Stimulated activated CD4-positive, alpha-beta T cell treated with anti-CD3 and anti-CD28 coated beads, Interleukin-12 subunit alpha, Interleukin-12 subunit beta, amount 100 ng/mL, for 24 hours (primary cell): ENCODE data around the gene ARID1B.
"Not testable (repeated sequence)": the region's sequence is repeated elsewhere in the genome, so short reads cannot be mapped to it uniquely, and the experiment has no call there.

ENCODE experiments used
- DNase-seq, 2 experiments: peaks; one replicate each; pipeline ENCODE4 v3.0.0-alpha.2; 2020; ENCODE audit warnings: low read depth in 2 of 2

The ARID1B gene

GRCh38 chr6:156960525-156960924 is 183.3 kb downstream of the ARID1B start:
- DNase-seq: no peak

DNA sequence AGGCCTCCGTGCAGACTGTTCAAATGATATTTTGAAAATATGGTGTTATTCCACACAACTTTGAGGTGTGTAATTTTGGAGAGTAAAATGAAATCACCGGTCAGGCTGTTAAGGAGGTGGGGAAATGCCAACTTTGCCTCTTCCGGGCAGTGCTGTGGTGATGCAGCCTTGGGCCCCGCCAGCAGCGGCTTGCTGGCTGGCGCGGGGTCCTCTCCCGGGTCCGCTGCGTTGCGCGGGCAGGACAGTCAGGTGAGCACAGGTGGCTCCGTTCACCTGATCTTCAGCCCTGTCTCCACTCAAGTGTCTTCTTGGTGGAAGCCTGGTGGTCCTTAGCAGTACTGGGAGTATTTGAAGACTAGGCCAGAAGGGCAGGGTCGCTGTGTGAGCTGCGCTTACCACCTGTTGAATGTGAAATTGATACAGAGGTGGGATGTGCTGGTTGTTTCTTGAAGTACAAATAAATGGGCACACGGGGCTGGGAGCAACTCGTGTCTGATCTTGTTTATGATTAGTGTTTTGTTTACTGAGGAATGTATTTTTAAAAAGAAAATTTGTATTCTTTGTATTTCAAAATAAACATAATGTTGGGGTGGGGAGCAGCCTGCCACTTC is 184.2 kb downstream of the ARID1B start:
- DNase-seq: no peak

DNA sequence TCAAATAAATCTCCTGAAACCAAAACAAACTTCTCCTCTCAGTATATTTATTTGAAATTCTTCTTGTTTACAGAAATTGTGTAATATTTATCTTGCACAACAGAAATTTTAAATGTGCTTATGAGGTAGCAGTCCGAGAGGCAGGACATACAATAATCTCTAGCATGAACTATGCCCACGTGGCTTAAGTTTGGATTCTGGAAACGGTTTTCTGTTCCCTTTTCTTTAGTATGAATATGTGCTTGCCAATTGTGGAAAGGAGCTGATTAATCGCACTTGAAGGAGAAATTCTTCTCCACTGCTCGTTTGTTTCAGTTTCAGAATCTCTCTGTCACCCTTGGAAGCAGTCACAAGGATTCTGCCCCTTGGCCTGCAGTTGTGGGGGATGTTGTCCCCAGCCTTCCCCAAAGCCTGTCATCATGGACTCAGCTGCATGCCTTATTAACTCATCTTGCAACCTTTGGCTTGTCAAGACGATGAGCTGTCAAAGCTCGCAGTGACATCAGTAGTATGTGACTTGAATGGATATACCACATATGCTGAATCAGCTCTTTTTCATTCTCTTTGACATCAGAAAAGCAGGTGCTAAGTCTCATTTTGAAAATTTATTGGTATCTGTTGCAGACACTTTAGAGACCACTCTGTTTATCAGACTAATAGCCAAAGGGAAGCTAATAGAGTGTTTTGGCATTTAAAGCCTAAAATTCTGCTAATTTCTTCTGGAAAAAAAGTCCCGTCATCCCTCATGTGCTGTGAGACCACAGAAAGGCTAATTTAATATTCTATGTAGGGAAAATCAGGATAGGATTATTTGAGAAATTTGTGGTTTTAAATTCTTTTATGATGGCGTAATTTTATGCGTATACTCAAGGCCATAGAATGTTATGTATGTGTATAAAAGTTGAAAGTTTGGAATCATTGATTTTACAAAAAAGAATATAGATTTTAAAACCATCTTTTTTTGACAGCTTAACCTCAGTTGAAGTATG is 186.8 kb downstream of the ARID1B start:
- no peak for DNase-seq

DNA sequence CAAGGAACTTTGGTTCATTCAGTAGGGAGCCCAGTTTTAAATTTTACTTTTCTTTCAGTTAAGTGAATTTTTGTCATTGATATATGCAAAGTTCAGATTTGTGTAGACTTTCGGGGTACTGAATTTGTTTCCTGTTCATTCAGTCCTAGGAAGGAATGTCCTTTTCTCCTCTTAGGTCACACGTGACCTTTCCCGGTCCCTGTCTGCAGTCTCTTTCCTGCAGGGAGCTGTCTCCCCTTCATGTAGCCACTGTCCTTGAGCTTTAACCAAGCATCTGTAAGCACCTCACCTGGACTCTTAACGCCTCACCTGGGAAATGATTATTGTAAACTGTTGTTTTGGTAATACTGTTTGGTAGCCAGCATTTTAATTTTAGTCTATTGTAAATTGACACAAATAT is 190.7 kb downstream of the ARID1B start:
- no peak for DNase-seq

GRCh38 chr6:156969233-156969632 is 192.1 kb downstream of the ARID1B start:
- DNase-seq: no peak

- DNase-seq: no peak
These were observed 193.5 kb downstream of the ARID1B start for GRCh38 chr6:156970595-156971112.

DNA sequence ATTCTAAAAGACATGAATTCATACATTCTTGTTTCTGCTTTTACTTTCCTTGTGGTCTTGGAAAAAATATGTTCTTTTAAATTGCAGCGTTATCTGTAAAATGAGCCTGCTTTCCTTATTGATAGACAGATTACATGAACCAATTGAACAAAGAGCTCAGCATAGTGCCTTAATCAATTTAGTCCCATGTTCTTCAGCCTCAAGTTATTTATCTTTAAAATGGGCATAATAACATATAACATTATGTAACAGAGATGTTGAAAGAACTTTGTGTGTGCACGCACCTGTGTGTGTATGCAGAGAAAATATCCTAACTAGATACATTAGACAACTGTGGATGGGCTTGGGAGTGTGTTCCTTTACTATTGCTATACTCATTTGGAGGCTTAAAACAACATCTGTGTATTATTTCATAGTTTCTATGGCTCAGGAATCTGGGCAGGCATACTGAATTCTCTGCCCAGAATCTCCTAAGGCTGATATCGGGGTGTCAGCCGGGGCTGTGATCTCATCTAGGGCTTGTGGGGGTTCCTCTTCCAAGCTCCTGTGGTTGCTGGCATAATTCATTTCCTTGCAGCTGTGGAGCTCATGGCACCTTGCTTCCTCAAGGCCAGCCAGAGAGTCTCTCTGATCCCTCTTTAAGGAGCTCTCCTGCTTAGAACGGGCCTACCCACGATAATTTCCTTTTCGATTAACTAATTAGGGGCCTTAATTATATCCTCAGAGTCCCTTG is 194.1 kb downstream of the ARID1B start:
- DNase-seq: no peak

DNA sequence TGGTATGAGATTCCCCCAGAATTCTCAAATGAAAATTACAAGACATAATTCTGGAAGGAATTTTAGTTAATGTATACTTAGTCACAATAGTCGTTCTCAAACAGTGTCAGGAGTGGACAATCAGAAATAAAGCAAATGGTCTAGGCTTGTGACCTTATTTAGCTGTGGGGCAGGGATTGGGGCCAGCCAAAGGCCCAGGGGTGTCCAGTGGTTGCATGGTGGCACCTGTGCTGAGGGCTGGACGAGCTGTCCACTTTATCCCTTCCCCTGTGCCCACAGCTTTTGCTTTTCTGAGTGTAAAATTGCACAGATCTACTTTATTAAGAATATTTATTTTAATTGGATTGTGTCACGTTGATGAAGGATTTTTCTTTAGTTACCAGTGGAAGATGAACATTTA is 195.0 kb downstream of the ARID1B start:
- DNase-seq: no peak

GRCh38 chr6:156974830-156975261 is 197.7 kb downstream of the ARID1B start:
- no peak for DNase-seq

DNA sequence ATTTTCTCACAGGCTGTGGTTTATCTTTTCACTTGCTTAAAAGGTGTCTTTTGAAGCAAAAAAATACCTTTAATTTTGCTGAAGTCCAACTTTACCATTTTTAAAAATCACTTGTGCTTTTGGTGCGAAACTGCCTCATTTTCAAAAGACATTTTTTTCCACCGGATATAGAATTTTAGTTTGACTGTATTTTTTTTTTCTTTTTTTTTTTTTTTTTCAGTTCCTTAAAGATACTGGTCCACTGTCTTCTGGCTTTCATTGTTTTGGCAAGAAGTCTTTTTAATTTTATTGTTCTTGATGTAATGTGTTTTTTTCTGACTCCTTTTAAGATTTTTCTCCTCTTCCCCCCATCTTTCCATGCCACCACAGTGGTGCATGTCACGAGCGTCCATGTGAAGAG is 198.2 kb downstream of the ARID1B start:
- DNase-seq: no peak

- DNase-seq: no peak
These were observed 199.3 kb downstream of the ARID1B start for GRCh38 chr6:156976216-156977127.

- DNase-seq: no peak
These were observed 200.5 kb downstream of the ARID1B start for GRCh38 chr6:156977527-156978291.

GRCh38 chr6:156978948-156979347 is 201.8 kb downstream of the ARID1B start:
- DNase-seq: no peak

DNA sequence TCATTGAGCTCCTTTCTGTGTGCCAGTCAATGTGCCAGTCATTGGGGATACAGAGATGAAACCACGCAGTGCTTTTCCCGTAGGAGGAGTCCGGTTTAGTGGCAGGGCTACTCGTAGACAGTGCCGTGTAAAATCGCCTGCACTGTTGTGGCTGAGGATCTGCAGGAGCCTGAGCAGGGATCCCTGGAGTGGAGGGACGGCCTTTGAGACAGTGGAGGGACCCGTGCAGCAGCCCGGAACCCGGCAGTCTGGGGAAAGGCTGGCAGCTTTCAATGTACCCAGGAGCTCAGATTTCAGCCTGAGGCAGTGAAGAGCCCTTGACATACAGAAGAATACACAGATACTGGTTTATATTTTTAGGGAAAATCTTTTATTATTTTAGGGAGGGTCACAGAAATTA is 203.3 kb downstream of the ARID1B start:
- DNase-seq: no peak

DNA sequence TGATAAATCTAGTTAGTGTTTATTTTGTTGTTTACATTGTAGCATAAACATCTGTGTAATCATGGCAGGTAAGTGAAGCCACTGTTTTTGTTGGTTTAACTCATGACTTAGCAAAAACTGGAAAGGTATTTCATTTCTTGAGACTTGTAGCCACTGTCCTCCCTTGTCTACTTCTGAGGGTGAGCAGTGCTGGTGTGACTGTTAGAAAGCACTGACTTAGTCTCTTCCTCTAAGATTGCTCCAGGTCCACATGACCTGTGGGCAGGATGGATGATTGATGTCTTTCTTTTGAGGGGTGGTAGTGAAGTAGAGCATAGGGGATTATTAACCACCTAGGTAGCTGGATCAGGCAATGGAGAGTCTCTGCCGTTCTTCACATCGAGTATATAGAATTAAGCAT is 203.8 kb downstream of the ARID1B start:
- DNase-seq: no peak

DNA sequence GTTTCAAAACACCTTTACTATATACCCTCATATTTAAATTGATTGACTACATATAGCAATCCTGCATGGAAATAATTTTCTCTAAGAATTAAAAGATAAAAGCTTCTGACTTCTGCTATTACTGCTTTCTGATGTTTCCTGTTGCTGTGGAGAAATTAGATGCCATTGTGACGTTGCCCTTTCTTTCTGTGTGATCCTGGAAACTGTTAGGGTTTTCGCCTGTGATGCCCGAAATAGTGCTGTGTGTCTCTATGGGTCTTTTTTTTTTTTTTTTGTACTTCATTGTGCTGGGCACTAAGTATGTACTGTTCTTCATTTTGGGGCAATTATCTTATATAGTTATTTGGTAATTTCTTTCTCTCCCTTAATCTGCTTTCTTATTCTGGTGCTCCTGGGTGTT is 205.0 kb downstream of the ARID1B start:
- no peak for DNase-seq

GRCh38 chr6:156982864-156983263 is 205.7 kb downstream of the ARID1B start:
- DNase-seq: not testable (repeated sequence)

GRCh38 chr6:156984178-156984738 is 207.1 kb downstream of the ARID1B start:
- DNase-seq: no peak

GRCh38 chr6:156985309-156985708 is 208.1 kb downstream of the ARID1B start:
- DNase-seq: no peak
